Epidermal melanocyte (primary cell): Measurements from ENCODE around the gene RETNLB.

ENCODE experiments used
- DNase-seq: peaks from one replicate; pipeline ENCODE4 v3.0.0; 2011; ENCODE audit warnings: low spot score; ENCODE audit not compliant: insufficient read length

The RETNLB gene

DNA sequence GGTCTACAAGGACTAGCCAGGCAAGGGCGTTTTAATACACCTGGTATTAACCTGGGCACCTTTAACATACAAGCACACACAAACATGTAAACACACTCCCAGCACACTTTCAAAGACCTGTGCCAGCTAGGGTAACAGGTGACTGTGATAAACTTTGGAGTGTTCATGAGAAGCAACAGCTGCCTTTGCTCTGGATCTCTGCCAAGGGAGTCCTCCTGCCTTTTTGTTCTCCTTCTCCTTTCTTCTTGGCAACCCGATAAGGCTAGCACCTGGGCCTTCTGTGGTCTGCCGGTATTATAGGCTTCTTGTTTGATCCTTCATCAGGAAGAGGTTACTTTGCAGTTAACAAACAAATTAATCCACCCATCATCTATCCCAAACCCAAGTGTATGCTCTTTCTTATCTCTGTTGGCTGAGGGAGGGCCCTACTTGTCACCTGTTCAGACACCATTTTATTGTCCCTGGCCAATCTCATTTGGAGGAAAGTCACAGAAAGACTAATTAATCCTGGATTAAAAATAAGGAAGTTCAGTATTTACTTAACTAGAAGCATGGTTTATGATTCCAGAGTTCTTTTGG, at the start of gene RETNLB:
Gene RETNLB (minus strand): TSS at position 7 of the 579 bp plus-strand sequence. CDS start 225 bp downstream, outside the sequence.
- no peak for DNase-seq

- no peak for DNase-seq
These were observed 49.1 kb upstream of the RETNLB start for GRCh38 chr3:108806316-108806715.

- DNase-seq = no peak
These were observed 47.8 kb upstream of the RETNLB start for GRCh38 chr3:108804966-108805365.

DNA sequence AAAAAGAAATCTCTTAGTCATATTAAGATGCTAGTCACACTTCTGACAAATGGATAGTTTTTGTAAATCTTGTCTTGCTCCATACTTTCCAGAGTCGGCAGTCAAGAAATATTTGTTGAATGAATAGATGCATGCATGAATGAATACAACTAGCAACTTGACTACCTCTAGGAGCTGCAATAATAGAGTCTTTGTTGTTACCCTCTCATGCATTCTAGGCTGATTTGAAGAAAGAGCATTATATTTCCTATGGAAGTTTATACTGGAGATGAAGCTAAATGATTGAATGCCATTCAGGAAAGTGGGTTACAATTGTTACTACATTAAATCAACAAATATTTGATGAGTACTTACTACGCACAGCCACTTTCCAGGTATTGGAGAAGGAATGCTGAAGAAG, 47.2 kb upstream of the RETNLB start:
- DNase-seq = no peak

DNA sequence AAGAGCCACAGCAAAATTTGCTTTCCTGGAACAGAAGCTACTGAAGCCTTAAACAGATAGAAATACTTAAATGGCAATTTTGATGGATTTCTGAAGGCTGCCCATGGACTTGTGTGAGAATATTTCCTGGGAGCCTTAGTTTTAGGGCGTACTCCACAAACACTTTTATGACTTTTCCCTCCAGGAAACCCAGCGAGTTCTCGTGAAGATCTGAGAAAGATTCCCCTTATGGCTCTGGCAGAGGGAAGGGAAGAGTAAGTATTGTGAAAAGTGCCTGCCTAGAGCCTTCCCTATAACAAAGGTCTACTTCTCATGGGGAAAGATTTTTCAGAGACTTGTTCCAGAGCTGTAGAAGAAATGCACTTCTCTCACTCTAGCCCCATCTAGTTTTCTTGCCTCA, 34.3 kb upstream of the RETNLB start:
- DNase-seq = no peak

- DNase-seq = no peak
These were observed 23.0 kb upstream of the RETNLB start for GRCh38 chr3:108780235-108780634.

- DNase-seq = no peak
These were observed 22.3 kb upstream of the RETNLB start for GRCh38 chr3:108779496-108779895.

DNA sequence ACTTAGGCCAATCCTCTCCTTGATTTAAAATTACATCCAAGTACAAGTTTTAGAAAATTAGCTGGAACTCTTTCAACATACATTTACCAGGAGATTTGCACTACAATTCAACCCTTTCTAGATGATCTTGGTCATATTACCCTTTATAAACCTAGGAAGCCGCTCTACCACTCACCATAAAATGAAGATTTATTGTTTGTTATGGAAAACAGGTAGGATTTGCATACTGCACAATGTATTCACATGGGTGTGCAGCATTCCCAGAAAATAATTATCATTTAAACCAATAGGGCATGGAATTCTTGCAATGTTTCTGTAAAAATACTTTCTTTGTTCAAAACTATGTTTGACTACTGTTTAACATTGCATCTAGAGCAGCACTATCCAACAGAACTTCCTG, 18.4 kb upstream of the RETNLB start:
- DNase-seq = no peak

DNA sequence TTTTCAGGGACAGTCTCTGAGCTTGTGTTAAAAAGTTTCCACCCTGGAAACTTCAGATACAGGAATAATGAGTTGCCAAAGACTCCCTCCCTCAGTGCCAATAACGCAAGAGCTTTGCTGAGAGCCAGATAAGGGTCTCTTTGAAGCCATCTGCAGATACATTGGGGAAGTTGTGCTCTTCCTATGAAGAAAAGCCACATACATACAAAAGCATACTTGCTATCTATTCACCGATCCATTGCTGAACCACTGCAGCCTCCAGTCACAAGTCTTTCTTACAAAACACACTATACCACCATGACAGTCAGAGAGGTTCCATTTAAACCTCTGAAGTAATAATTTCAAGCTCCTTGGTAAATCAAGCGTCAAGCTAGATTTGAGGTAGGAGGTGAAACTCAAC, 10.0 kb upstream of the RETNLB start:
- DNase-seq = no peak

- DNase-seq = no peak
These were observed 1.5 kb downstream of the RETNLB start for GRCh38 chr3:108755686-108756085.

GRCh38 chr3:108744762-108745161, 12.4 kb downstream of the RETNLB start:
- no peak for DNase-seq

DNA sequence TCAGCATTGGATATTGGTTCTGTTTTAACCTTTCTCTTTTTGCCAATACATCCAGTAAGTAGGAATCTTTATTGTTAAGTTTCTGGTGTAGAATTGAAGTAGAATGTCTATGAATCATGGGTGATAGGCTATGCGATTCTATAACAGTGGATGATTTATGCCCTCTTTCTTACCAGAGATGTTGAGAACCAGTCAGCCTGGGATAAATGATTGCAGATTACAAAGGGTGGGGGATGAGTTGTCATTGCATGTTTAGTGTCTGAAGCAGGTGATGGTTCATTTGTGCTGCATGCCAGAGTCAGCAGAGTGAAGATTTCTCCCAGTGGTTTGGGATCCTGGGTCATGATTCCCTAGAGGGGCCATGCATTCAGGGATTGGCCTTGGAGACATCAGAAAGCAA, 14.3 kb downstream of the RETNLB start:
- DNase-seq = no peak

DNA sequence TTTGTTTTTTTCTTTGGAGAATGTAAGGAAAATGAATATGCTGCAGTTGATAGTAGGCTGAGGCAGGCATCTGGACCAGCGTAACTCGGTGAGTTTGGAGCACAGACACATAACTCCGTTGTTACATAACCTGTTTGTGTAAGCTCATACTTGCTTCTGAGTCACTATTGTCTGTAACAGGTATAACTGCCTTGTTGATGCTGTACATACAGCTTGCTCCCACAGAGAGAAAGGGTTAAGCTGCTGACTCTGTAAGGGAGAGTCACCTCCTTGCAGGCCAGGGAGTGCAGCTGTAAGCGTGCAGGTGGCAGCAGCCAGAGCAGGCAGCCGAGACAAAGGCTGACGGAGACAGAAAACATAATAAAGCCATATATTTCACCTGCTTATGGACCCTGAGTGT, 20.4 kb downstream of the RETNLB start:
- DNase-seq = no peak

GRCh38 chr3:108728934-108729333, 28.3 kb downstream of the RETNLB start:
- DNase-seq = no peak

DNA sequence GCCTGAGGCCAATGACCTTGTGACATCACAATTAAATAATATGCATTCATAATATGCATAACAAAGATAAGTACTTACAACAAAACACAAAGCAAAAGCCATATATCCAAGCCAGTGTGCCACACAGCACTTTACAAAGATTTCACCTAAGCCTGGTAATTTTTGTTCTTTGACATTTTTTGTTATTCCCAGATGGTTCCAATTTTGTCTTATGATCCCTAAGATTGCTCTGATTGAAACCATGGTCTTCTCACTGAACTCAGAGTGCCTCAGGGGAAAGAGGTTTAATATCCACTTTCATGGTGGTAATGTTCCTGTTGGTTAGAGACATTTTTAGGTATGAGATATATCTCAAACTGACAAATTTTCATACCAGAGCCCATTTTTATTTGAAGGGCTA, 29.1 kb downstream of the RETNLB start:
- no peak for DNase-seq

- DNase-seq = no peak
These were observed 33.1 kb downstream of the RETNLB start for GRCh38 chr3:108724101-108724500.

DNA sequence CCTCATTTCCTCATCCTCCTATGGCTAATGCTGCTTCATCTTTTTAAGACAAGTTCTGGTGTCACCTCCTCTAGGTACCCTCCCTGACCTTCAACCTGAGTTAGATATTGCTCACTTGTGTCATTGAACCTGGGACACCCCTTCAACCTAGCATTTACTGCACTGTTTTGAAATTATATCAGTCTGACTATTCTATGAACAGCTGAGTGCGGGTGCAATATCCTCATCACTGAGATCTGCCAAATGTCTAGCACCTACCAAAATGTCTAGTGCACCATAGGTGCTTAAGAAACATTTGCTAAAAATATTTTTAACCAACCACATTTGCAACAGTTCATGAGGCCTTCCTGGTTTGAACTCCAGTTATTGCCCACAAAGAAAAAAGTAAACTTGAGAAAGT, 34.5 kb downstream of the RETNLB start:
- no peak for DNase-seq

DNA sequence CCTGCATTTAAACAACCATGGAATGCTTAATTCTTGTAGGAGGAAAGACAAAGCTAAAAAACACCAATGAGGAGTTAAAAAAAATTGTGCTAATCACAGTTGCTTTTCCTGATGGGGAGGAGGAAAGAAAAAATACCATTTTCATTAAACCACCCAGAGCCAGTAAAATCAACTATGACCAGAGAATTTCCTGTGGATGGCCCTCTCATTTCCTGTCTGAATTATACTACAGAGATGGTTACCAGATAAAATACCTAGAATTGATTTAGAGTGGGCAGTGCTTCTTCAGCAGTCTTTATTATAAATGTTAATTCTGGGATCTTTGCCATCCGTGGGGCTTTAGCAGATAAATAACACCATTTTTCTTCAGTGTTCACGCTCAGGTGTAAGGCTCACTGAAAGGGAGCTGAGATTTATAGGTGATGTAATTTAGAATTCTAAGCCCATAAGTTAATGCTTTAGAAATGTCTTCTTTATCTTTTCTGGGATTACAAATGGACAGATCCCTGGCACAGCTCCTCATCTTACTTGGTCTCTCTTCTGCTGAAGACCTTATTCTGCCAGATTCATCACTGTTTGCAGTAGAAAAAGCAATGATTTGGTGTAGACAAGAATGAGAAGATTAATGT, 37.9 kb downstream of the RETNLB start:
- DNase-seq = no peak

- DNase-seq = no peak
These were observed 38.8 kb downstream of the RETNLB start for GRCh38 chr3:108718454-108718853.

DNA sequence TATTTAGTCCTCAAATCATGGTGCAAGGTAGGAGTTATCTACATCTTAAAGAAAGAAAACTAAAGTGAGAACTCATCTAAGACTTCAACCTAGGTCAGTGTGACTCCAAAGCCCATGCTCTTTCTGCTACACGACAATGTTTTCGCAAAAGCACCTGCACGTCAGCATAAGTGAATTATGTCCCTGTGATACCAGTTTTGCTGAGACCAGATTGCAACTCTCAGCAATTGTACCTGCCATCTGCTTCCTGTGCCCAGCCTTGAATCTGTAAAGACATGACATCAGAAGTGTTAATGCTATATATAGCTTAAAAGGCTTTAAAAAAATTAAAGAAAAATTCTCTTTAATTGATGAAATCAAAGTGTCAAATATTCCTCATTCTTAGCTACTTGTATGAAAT, 43.4 kb downstream of the RETNLB start:
- DNase-seq = no peak

DNA sequence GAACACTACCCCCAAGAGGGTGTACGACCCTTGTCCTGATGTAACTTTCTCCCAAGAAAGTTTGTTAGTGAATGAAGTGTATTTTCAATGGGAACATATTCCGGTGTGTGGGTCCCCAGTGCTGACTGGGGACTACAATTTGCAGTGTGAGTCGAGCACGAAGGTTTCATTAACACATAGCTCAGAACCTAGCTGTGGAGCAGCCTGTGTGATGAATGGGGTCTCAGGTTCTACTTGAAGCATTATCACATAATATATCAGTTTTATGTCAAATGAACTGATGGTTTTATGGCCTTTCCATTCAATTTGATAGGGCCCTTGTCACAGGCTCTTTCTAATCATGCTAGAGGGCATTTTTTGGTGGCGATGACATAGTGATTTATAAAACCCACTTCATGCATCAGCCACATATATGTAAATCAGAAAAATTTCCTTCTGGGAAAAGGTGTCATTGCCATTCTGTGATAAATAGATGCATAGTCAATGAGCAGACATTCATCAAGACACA, 44.1 kb downstream of the RETNLB start:
- DNase-seq = no peak
